ENCODE results near the gene SCARB2. TPM values are rescaled to one million over a fixed set of nuclear protein-coding genes. Genes with fewer than 3 reads are reported as not detected.

The SCARB2 gene
- total and polyA plus RNA-seq, 9 donors: 101 to 154 (median 120) TPM

- Histone ChIP-seq H3K27me3 (ENCODE audit: control insufficient read depth, insufficient read depth, low read length) (no peaks in the 10 kb centered on the region), H3K27ac (ENCODE audit: low read length) (no peak overlapping the region), H3K9me3 (replicated peaks; ENCODE audit: control insufficient read depth, low read depth, low read length) (no peaks in the 10 kb centered on the region), H3K4me3 (ENCODE audit: low read length) (no peak overlapping the region), H3K4me1 (ENCODE audit: control insufficient read depth, insufficient read depth, low read length) (no peaks in the 10 kb centered on the region), H3K36me3 (ENCODE audit: control insufficient read depth, insufficient read depth, low read length) (peaks cover 17% of the 10 kb centered on the region)
- no CpG with 5 or more reads among the region's 3 CpGs for WGBS (ENCODE audit: insufficient coverage)
- DNase-seq: no peak
These were observed 85.9 kb downstream of the SCARB2 start for GRCh38 chr4:76127754-76128153.

DNA sequence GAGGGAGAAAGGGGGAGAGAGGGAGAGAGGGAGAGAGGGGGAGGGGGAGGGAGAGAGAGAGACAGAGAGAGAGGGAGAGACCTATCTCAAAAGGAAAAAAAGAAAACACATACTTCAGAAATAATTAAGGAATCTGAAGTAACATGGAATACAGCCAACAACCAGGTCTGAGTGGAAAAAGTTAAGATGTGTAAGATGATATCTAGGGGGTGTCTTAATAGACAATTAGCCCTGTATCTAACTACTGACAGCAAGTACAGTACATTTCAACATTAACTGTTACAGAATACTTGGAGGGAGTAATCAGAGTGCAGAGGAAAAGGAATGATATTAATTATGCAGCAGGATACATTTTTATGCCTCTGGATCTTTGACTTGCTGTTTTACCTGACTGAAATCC, 87.8 kb downstream of the SCARB2 start:
- Histone ChIP-seq H3K4me3 (ENCODE audit: low read length) (no peak overlapping the region), H3K27me3 (ENCODE audit: control insufficient read depth, insufficient read depth, low read length) (no peaks in the 10 kb centered on the region), H3K4me1 (ENCODE audit: control insufficient read depth, insufficient read depth, low read length) (no peaks in the 10 kb centered on the region), H3K9me3 (replicated peaks; ENCODE audit: control insufficient read depth, low read depth, low read length) (no peaks in the 10 kb centered on the region), H3K27ac (ENCODE audit: low read length) (no peak overlapping the region), H3K36me3 (ENCODE audit: control insufficient read depth, insufficient read depth, low read length) (peaks cover 17% of the 10 kb centered on the region)
- no peak for DNase-seq

DNA sequence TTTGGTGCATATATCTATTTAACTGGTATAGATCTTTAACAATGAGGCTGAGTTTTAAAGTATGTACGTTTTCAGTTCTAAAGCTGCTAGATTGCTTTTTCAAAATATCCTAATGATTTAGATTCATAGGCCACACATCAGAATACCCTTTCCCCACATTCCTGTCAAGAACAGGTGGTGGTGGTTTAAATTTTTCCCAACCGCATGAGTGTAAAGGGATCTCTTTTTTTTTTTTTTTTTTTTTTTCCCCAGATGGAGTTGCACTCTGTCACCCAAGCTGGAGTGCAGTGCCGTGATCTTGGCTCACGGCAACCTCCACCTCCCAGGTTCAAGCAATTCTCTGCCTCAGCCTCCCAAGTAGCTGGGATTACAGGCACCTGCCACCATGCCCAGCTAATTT, 93.4 kb downstream of the SCARB2 start:
- no peaks in the 10 kb centered on the region for H3K9me3 ChIP-seq (replicated peaks; ENCODE audit: control insufficient read depth, low read depth, low read length)
- no peaks in the 10 kb centered on the region for H3K27me3 ChIP-seq (ENCODE audit: control insufficient read depth, insufficient read depth, low read length)
- no peak overlapping the region for H3K4me3 ChIP-seq (ENCODE audit: low read length)
- H3K4me1 ChIP-seq (ENCODE audit: control insufficient read depth, insufficient read depth, low read length): no peaks in the 10 kb centered on the region
- no peak for DNase-seq
- no peak overlapping the region for H3K27ac ChIP-seq (ENCODE audit: low read length)
- H3K36me3 ChIP-seq (ENCODE audit: control insufficient read depth, insufficient read depth, low read length): peaks cover 19% of the 10 kb centered on the region
- WGBS (ENCODE audit: insufficient coverage): 100% methylated on average over 2 of the region's 4 CpGs

DNA sequence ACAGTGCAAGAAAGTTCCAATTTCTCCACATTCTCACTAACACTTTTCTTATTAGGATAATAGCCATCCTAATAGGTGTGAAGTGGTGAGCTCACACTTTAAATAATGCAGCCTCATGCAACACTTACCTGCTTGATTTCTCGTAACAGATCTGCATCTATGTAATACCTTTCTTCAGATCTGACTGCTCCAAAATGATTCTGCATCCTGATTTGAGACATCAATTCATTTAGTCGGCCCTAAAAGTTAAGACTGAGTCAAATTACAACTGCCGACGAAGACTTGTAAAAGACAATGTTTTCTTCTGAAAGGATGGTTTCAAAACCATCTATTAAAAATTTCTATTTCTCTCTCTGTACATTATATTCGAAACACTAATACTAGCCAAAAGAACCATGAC, 96.1 kb downstream of the SCARB2 start:
- no peak for DNase-seq
- WGBS (ENCODE audit: insufficient coverage): no CpG with 5 or more reads among the region's 5 CpGs
- Histone ChIP-seq H3K4me1 (ENCODE audit: control insufficient read depth, insufficient read depth, low read length) (no peaks in the 10 kb centered on the region), H3K9me3 (replicated peaks; ENCODE audit: control insufficient read depth, low read depth, low read length) (no peaks in the 10 kb centered on the region), H3K27me3 (ENCODE audit: control insufficient read depth, insufficient read depth, low read length) (no peaks in the 10 kb centered on the region), H3K27ac (ENCODE audit: low read length) (no peak overlapping the region), H3K4me3 (ENCODE audit: low read length) (no peak overlapping the region), H3K36me3 (ENCODE audit: control insufficient read depth, insufficient read depth, low read length) (peaks cover 13% of the 10 kb centered on the region)

DNA sequence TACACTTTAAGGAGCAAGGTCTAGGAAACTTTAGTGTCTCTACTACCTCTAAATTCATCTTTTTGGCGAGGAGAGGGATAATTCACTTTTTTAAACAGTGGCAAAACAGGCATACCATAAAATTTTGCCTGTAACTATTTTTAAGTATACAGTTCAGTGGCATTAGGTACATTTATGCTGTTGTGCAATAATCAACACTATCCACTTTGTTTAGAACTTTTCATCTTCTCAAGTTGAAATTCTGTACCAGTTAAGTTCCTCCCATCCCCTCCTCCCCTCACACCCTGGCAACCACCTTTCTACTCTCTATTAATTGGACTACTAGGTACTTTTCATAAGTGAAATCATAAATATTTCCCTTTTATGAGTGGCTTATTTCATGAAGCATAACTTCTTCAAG, 96.8 kb downstream of the SCARB2 start:
- H3K4me3 ChIP-seq (ENCODE audit: low read length): no peak overlapping the region
- WGBS (ENCODE audit: insufficient coverage): no CpG with 5 or more reads among the region's 1 CpG
- no peaks in the 10 kb centered on the region for H3K27me3 ChIP-seq (ENCODE audit: control insufficient read depth, insufficient read depth, low read length)
- H3K9me3 ChIP-seq (replicated peaks; ENCODE audit: control insufficient read depth, low read depth, low read length): no peaks in the 10 kb centered on the region
- H3K27ac ChIP-seq (ENCODE audit: low read length): no peak overlapping the region
- H3K36me3 ChIP-seq (ENCODE audit: control insufficient read depth, insufficient read depth, low read length): peaks cover 13% of the 10 kb centered on the region
- H3K4me1 ChIP-seq (ENCODE audit: control insufficient read depth, insufficient read depth, low read length): no peaks in the 10 kb centered on the region
- DNase-seq: no peak

Other genes starting within 250 kb of the SCARB2 start
- 23.4 TPM for gene SDAD1, start 222.9 kb downstream of the SCARB2 start, total RNA-seq
- gene SDAD1, start 222.9 kb downstream of the SCARB2 start, polyA plus RNA-seq (ENCODE audit: insufficient read depth in 1 of 8, insufficient read length in 8 of 8, low replicate concordance in 1 of 8): 10 to 100 TPM; 21.0 to 32.4 (median 27.0) TPM
- 0.04 TPM for gene CXCL9, start 206.3 kb downstream of the SCARB2 start, total RNA-seq
- gene CXCL9, start 206.3 kb downstream of the SCARB2 start, polyA plus RNA-seq (ENCODE audit: insufficient read depth in 1 of 8, insufficient read length in 8 of 8, low replicate concordance in 1 of 8): under 1 TPM in 6 of 8 donors, not detected in 2; 0.04 to 0.41 (median 0.09) TPM
- gene CXCL10, start 190.3 kb downstream of the SCARB2 start, total RNA-seq: 0.09 TPM
- gene CXCL10, start 190.3 kb downstream of the SCARB2 start, polyA plus RNA-seq (ENCODE audit: insufficient read depth in 1 of 8, insufficient read length in 8 of 8, low replicate concordance in 1 of 8): 1 to 10 TPM in 1 of 8 donors, under 1 TPM in 6, not detected in 1; 0.14 to 1.1 (median 0.23) TPM
- not detected for gene CXCL11, start 177.8 kb downstream of the SCARB2 start, total RNA-seq
- gene CXCL11, start 177.8 kb downstream of the SCARB2 start, polyA plus RNA-seq (ENCODE audit: insufficient read depth in 1 of 8, insufficient read length in 8 of 8, low replicate concordance in 1 of 8): under 1 TPM in 1 of 8 donors, not detected in 7; 0.07 TPM
- gene ART3, start 139.1 kb downstream of the SCARB2 start, total RNA-seq: 26.0 TPM
- gene ART3, start 139.1 kb downstream of the SCARB2 start, polyA plus RNA-seq (ENCODE audit: insufficient read depth in 1 of 8, insufficient read length in 8 of 8, low replicate concordance in 1 of 8): 10 to 100 TPM; 21.7 to 54.3 (median 38.9) TPM
- gene NUP54, start 65.4 kb downstream of the SCARB2 start, total RNA-seq: 45.7 TPM
- gene NUP54, start 65.4 kb downstream of the SCARB2 start, polyA plus RNA-seq (ENCODE audit: insufficient read depth in 1 of 8, insufficient read length in 8 of 8, low replicate concordance in 1 of 8): 10 to 100 TPM; 31.9 to 45.4 (median 39.3) TPM
- 1.9 TPM for gene FAM47E, start 37.9 kb upstream of the SCARB2 start, total RNA-seq
- 1 to 10 TPM in 5 of 8 donors, under 1 TPM in 3; 0.64 to 2.4 (median 1.1) TPM for gene FAM47E, start 37.9 kb upstream of the SCARB2 start, polyA plus RNA-seq (ENCODE audit: insufficient read depth in 1 of 8, insufficient read length in 8 of 8, low replicate concordance in 1 of 8)
- 30.9 TPM for gene STBD1, start 92.9 kb upstream of the SCARB2 start, total RNA-seq
- 10 to 100 TPM; 22.1 to 47.6 (median 36.8) TPM for gene STBD1, start 92.9 kb upstream of the SCARB2 start, polyA plus RNA-seq (ENCODE audit: insufficient read depth in 1 of 8, insufficient read length in 8 of 8, low replicate concordance in 1 of 8)
- gene CCDC158, start 207.3 kb upstream of the SCARB2 start, total RNA-seq: 0.18 TPM
- gene CCDC158, start 207.3 kb upstream of the SCARB2 start, polyA plus RNA-seq (ENCODE audit: insufficient read depth in 1 of 8, insufficient read length in 8 of 8, low replicate concordance in 1 of 8): 1 to 10 TPM in 1 of 8 donors, under 1 TPM in 7; 0.61 to 1.5 (median 0.71) TPM
- 25.1 TPM for gene SHROOM3, start 221.4 kb upstream of the SCARB2 start, total RNA-seq
- 10 to 100 TPM; 21.0 to 57.5 (median 33.3) TPM for gene SHROOM3, start 221.4 kb upstream of the SCARB2 start, polyA plus RNA-seq (ENCODE audit: insufficient read depth in 1 of 8, insufficient read length in 8 of 8, low replicate concordance in 1 of 8)

Data from muscle of leg (tissue), 11 donors.